ENCODE data around the gene ANKMY1.
A peak's percentile ranks its signal among the peaks of the same experiment; 100 is the strongest.

The ANKMY1 gene

GRCh38 chr2:240585101-240585500 lies 27.3 kb upstream of the ANKMY1 start:
- no peak for TF ChIP-seq CTCF (IDR thresholded peaks at IDR 0.05; ENCODE audit: low read depth, low read length, missing control alignments)
- DNase-seq (ENCODE audit: extremely low read depth, low read depth): no peak
- H3K4me3 ChIP-seq (replicated peaks; ENCODE audit: low read depth, low read length): peak overlapping the region; percentile 98

- TF ChIP-seq CTCF (IDR thresholded peaks at IDR 0.05; ENCODE audit: low read depth, low read length, missing control alignments): no peak
- peak overlapping the region; percentile 98 for H3K4me3 ChIP-seq (replicated peaks; ENCODE audit: low read depth, low read length)
- DNase-seq (ENCODE audit: extremely low read depth, low read depth): peak; percentile 65
Observed at GRCh38 chr2:240584486-240585031, 26.8 kb upstream of the ANKMY1 start.

GRCh38 chr2:240583774-240584173 lies 26.0 kb upstream of the ANKMY1 start:
- no peak for DNase-seq (ENCODE audit: extremely low read depth, low read depth)
- no peak overlapping the region for H3K4me3 ChIP-seq (replicated peaks; ENCODE audit: low read depth, low read length)
- no peak for TF ChIP-seq CTCF (IDR thresholded peaks at IDR 0.05; ENCODE audit: low read depth, low read length, missing control alignments)

GRCh38 chr2:240582781-240583180 lies 25.0 kb upstream of the ANKMY1 start:
- no peak for DNase-seq (ENCODE audit: extremely low read depth, low read depth)
- TF ChIP-seq CTCF (IDR thresholded peaks at IDR 0.05; ENCODE audit: low read depth, low read length, missing control alignments): no peak
- no peak overlapping the region for H3K4me3 ChIP-seq (replicated peaks; ENCODE audit: low read depth, low read length)

GRCh38 chr2:240581811-240582210 lies 24.0 kb upstream of the ANKMY1 start:
- no peak overlapping the region for H3K4me3 ChIP-seq (replicated peaks; ENCODE audit: low read depth, low read length)
- DNase-seq (ENCODE audit: extremely low read depth, low read depth): no peak
- TF ChIP-seq CTCF (IDR thresholded peaks at IDR 0.05; ENCODE audit: low read depth, low read length, missing control alignments): no peak

GRCh38 chr2:240579771-240580614 lies 22.2 kb upstream of the ANKMY1 start:
- DNase-seq (ENCODE audit: extremely low read depth, low read depth): peak; percentile 86
- TF ChIP-seq CTCF (IDR thresholded peaks at IDR 0.05; ENCODE audit: low read depth, low read length, missing control alignments): no peak
- no peak overlapping the region for H3K4me3 ChIP-seq (replicated peaks; ENCODE audit: low read depth, low read length)
